Measurements from ENCODE around the gene MCU. TPM values are rescaled to one million over a fixed set of nuclear protein-coding genes. Genes with fewer than 3 reads are reported as not detected.
A peak's percentile ranks its signal among the peaks of the same experiment; 100 is the strongest.
"Not testable (repeated sequence)": the region's sequence is repeated elsewhere in the genome, so short reads cannot be mapped to it uniquely, and the experiment has no call there.

MCU gene
- total and polyA plus RNA-seq, 5 donors: 14.2 to 22.1 (median 18.1) TPM

- H3K4me1 ChIP-seq (ENCODE audit: control insufficient read depth, insufficient read depth, low read length): no peaks in the 10 kb centered on the region
- no peaks in the 10 kb centered on the region for H3K9me3 ChIP-seq (ENCODE audit: control insufficient read depth, low read length)
- WGBS: 52% methylated on average over 2 of the region's 2 CpGs
- no peak overlapping the region for H3K27ac ChIP-seq (ENCODE audit: low read length)
- ATAC-seq (peak in 1 of 2 donors; percentile 69), DNase-seq (no peak)
- intact Hi-C loops (cut with DNase I): no loop called here
- H3K27me3 ChIP-seq (ENCODE audit: control insufficient read depth, insufficient read depth): no peaks in the 10 kb centered on the region
- no peak overlapping the region for H3K4me3 ChIP-seq (ENCODE audit: low read length)
Observed at GRCh38 chr10:72688208-72688651, 3.7 kb upstream of the MCU start.

- H3K4me3 ChIP-seq (ENCODE audit: low read length): no peak overlapping the region
- intact Hi-C loops (cut with DNase I): loop anchor here in 3 of 4 donors (5.0 to 10.0 kb wide), 3 partner anchors 143 to 325 kb away; no protein-coding TSS in a partner anchor
- H3K27me3 ChIP-seq (ENCODE audit: control insufficient read depth, insufficient read depth): no peaks in the 10 kb centered on the region
- no peak overlapping the region for H3K27ac ChIP-seq (ENCODE audit: low read length)
- ATAC-seq (no peak), DNase-seq (no peak)
- 87% methylated on average over 1 of the region's 1 CpG for WGBS
- H3K4me1 ChIP-seq (ENCODE audit: control insufficient read depth, insufficient read depth, low read length): no peaks in the 10 kb centered on the region
- H3K9me3 ChIP-seq (ENCODE audit: control insufficient read depth, low read length): no peaks in the 10 kb centered on the region
Observed at GRCh38 chr10:72689660-72690059, 2.3 kb upstream of the MCU start.

- Histone ChIP-seq H3K27me3 (ENCODE audit: control insufficient read depth, insufficient read depth) (no peaks in the 10 kb centered on the region), H3K4me3 (ENCODE audit: low read length) (no peak overlapping the region), H3K9me3 (ENCODE audit: control insufficient read depth, low read length) (no peaks in the 10 kb centered on the region), H3K27ac (ENCODE audit: low read length) (no peak overlapping the region), H3K4me1 (ENCODE audit: control insufficient read depth, insufficient read depth, low read length) (no peaks in the 10 kb centered on the region)
- 59% methylated on average over 3 of the region's 3 CpGs for WGBS
- intact Hi-C loops (cut with DNase I): loop anchor here in 3 of 4 donors (5.0 to 10.0 kb wide), 3 partner anchors 142 to 325 kb away; no protein-coding TSS in a partner anchor
- DNase-seq (no peak), ATAC-seq (no peak)
Observed at GRCh38 chr10:72690071-72690755, 1.7 kb upstream of the MCU start.

- ATAC-seq (no peak), DNase-seq (no peak)
- peak overlapping the region; percentile 50 for H3K4me3 ChIP-seq (ENCODE audit: low read length)
- WGBS: 38% methylated on average over 9 of the region's 9 CpGs
- H3K27me3 ChIP-seq (ENCODE audit: control insufficient read depth, insufficient read depth): no peaks in the 10 kb centered on the region
- H3K9me3 ChIP-seq (ENCODE audit: control insufficient read depth, low read length): no peaks in the 10 kb centered on the region
- intact Hi-C loops (cut with DNase I): loop anchor here in 3 of 4 donors (5.0 to 10.0 kb wide), 3 partner anchors 141 to 327 kb away; no protein-coding TSS in a partner anchor
- H3K27ac ChIP-seq (ENCODE audit: low read length): no peak overlapping the region
- H3K4me1 ChIP-seq (ENCODE audit: control insufficient read depth, insufficient read depth, low read length): no peaks in the 10 kb centered on the region
Observed at GRCh38 chr10:72691470-72691862, 477 bp upstream of the MCU start.

GRCh38 chr10:72692744-72692993 lies 726 bp downstream of the MCU start:
- intact Hi-C loops (cut with DNase I): loop anchor here in 3 of 4 donors (5.0 to 10.0 kb wide), 3 partner anchors 140 to 328 kb away; no protein-coding TSS in a partner anchor
- peak overlapping the region; percentile 92 for H3K4me3 ChIP-seq (ENCODE audit: low read length)
- no peaks in the 10 kb centered on the region for H3K9me3 ChIP-seq (ENCODE audit: control insufficient read depth, low read length)
- no peak for ATAC-seq
- DNase-seq: no peak
- H3K4me1 ChIP-seq (ENCODE audit: control insufficient read depth, insufficient read depth, low read length): no peaks in the 10 kb centered on the region
- peak overlapping the region; percentile 73 for H3K27ac ChIP-seq (ENCODE audit: low read length)
- no peaks in the 10 kb centered on the region for H3K27me3 ChIP-seq (ENCODE audit: control insufficient read depth, insufficient read depth)
- under 1% methylated on average over 11 of the region's 11 CpGs for WGBS

DNA sequence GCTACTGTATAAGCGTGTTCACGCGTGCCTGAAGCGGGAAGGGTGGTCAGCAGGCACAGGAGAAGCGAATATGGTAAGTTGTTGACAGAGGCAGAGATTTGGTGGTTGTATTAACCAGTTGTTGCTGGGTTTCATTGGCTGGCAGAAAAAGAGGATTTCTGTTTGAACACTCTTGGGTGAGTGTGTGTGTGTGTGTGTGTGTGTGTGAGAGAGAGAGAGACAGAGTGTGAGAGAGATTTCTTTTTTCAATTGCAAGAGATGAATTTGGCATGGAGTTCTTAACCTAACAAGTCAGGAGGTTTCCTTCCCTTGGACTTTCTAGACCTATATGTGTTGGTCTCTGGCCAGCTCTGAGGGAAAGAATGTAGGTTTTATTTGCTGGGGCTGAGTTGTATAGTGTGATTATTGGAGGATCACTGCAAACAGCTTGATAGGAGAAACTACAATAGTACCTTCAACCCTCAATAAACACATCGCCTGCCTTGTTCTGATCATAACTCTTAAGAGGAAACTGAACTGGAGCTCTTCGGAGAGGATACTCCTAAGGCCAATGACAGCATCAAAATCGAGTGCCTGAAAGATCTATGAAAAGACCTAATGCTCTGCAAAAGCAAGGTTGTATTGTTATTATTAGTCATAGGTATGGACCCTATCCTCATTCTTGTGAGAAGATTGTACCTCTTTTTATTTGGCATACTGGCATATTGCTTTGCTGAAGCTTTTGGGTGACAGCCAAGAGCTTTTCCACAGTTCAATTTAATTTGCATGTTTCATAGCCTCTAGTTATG lies 1.2 kb downstream of the MCU start:
- no peaks in the 10 kb centered on the region for H3K9me3 ChIP-seq (ENCODE audit: control insufficient read depth, low read length)
- intact Hi-C loops (cut with DNase I): loop anchor here in 3 of 4 donors (5.0 to 10.0 kb wide), 3 partner anchors 139 to 328 kb away; no protein-coding TSS in a partner anchor
- DNase-seq: no peak
- H3K27ac ChIP-seq (ENCODE audit: low read length): no peak overlapping the region
- no peak for ATAC-seq
- H3K27me3 ChIP-seq (ENCODE audit: control insufficient read depth, insufficient read depth): no peaks in the 10 kb centered on the region
- 4% methylated on average over 8 of the region's 8 CpGs for WGBS
- H3K4me1 ChIP-seq (ENCODE audit: control insufficient read depth, insufficient read depth, low read length): no peaks in the 10 kb centered on the region
- peak overlapping the region; percentile 92 for H3K4me3 ChIP-seq (ENCODE audit: low read length)

DNA sequence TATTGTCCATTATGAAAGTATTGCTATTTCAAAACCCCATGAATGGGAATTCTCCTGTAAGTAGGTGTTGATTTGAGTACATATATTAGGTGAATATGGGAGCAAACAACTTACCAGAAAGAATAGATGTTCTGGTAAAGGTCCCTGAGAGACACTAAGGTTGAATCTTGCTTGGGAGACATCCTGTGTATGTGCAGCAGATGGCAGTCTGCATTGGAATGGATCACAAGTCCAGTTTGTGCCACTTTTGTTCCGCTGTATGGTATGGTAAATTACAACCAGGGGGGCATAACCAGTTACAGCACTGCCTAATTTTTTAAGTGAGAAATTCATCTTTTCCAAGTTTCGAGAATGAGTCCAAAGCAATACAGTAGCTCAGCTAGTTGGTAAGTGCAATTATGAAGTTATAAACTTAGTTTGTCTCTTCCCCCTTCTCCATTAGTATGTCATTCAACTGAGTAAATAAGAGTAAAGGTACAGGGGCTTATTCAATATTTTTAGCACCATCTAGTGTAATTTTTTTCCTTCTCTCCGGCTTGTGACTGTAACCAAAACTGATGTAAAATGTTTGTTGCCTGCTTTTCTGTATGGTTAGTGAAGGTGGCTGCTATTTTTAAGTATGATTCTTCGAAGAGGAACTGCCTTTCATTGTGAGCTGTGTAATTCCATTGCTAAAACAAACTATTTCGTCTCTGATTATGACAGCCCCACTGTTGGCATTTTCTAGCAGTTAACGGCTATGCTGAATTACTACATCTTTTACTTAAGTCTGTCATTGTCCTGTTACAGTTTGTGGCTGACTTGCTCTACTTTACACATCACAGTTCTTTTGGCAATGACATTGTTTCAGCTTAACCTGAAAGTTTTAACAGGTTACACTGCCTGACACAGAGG lies 2.8 kb downstream of the MCU start:
- intact Hi-C loops (cut with DNase I): loop anchor here (2.0 to 10.0 kb wide), 4 partner anchors 138 to 330 kb away; no protein-coding TSS in a partner anchor
- no peak for ATAC-seq
- Histone ChIP-seq H3K9me3 (ENCODE audit: control insufficient read depth, low read length) (no peaks in the 10 kb centered on the region), H3K27ac (ENCODE audit: low read length) (no peak overlapping the region), H3K4me3 (ENCODE audit: low read length) (no peak overlapping the region), H3K27me3 (ENCODE audit: control insufficient read depth, insufficient read depth) (no peaks in the 10 kb centered on the region), H3K4me1 (ENCODE audit: control insufficient read depth, insufficient read depth, low read length) (no peaks in the 10 kb centered on the region)
- 23% methylated on average over 6 of the region's 6 CpGs for WGBS
- no peak for DNase-seq

DNA sequence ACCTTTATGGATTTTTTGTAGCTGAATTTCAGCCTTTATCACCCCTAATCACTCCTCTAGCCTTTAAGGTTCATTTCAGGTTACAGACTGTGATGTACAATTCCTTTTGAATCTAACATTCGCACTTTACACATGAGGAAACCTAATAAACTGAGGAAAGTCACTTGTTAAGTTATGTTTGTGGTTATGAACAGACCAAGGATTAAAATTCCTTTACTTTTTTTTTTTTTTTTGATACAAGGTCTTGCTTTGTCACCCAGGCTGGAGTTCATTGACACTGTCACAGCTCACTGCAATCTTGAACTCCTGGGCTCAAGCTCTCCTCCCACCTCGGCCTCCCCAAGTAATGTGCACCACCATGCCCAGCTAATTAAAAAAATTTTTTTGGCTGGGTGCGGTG lies 3.6 kb downstream of the MCU start:
- WGBS: 92% methylated on average over 3 of the region's 3 CpGs
- DNase-seq: no peak
- intact Hi-C loops (cut with DNase I): loop anchor here (2.0 to 10.0 kb wide), 3 partner anchors 137 to 331 kb away; no protein-coding TSS in a partner anchor
- H3K27me3 ChIP-seq (ENCODE audit: control insufficient read depth, insufficient read depth): no peaks in the 10 kb centered on the region
- no peak for ATAC-seq
- H3K4me3 ChIP-seq (ENCODE audit: low read length): no peak overlapping the region
- no peaks in the 10 kb centered on the region for H3K9me3 ChIP-seq (ENCODE audit: control insufficient read depth, low read length)
- no peak overlapping the region for H3K27ac ChIP-seq (ENCODE audit: low read length)
- H3K4me1 ChIP-seq (ENCODE audit: control insufficient read depth, insufficient read depth, low read length): no peaks in the 10 kb centered on the region

DNA sequence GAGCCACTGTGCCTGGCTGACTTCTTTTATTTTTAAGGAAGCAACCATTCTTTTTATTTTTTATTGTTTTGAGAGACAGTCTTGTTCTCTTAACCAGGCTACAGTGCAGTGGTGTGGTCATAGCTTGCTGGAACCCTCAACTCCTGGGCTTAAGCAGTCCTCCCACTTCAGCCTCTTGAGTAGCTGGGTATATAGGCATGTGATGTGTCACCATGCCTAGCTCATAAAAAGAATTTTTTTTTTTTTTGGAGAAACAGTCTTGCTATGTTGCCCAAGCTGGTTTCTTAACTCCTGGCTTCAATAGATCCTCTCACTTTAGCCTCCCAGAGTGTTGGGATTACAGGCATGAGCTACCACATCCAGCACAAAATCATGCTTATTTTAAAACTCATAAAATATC lies 5.8 kb downstream of the MCU start:
- Histone ChIP-seq H3K9me3 (ENCODE audit: control insufficient read depth, low read length) (no peaks in the 10 kb centered on the region), H3K27ac (ENCODE audit: low read length) (no peak overlapping the region), H3K27me3 (ENCODE audit: control insufficient read depth, insufficient read depth) (no peaks in the 10 kb centered on the region), H3K4me3 (ENCODE audit: low read length) (no peak overlapping the region), H3K4me1 (ENCODE audit: control insufficient read depth, insufficient read depth, low read length) (peaks cover 2% of the 10 kb centered on the region)
- ATAC-seq (no peak), DNase-seq (no peak)
- intact Hi-C loops (cut with DNase I): loop anchor here in 3 of 4 donors (10.0 kb wide), 2 partner anchors 137 to 333 kb away; no protein-coding TSS in a partner anchor

- intact Hi-C loops (cut with DNase I); H3K4me3 ChIP-seq (ENCODE audit: low read length); H3K27ac ChIP-seq (ENCODE audit: low read length); H3K9me3 ChIP-seq (ENCODE audit: control insufficient read depth, low read length); ATAC-seq; DNase-seq; H3K27me3 ChIP-seq (ENCODE audit: control insufficient read depth, insufficient read depth); H3K4me1 ChIP-seq (ENCODE audit: control insufficient read depth, insufficient read depth, low read length): not testable (repeated sequence)
- WGBS: 94% methylated on average over 5 of the region's 5 CpGs
Observed at GRCh38 chr10:72702465-72702864, 10.5 kb downstream of the MCU start.

All from right cardiac atrium (tissue), 5 donors.